Bronchial epithelial cell (primary cell): Measurements from ENCODE around the gene LCN10. TPM values are rescaled to one million over a fixed set of nuclear protein-coding genes. Genes with fewer than 3 reads are reported as not detected.
"Not testable (repeated sequence)": the region's sequence is repeated elsewhere in the genome, so short reads cannot be mapped to it uniquely, and the experiment has no call there.

Source experiments
- DNase-seq: peaks from one replicate; pipeline ENCODE4 v3.0.0-alpha.2; 2010; ENCODE audit warnings: low read depth
- FAIRE-seq: peaks from 2 replicates; lab custom pipeline; 2011; peaks lifted over from hg19 to GRCh38; lab: Jason Lieb, UNC
- H3K27me3 ChIP-seq: 2 replicates; pipeline ENCODE4 v1.5.1; 2011; ENCODE audit warnings: low read length; ENCODE audit not compliant: control insufficient read depth, insufficient read depth
- H3K36me3 ChIP-seq: 2 replicates; pipeline ENCODE4 v1.5.1; 2011; ENCODE audit warnings: low read length; ENCODE audit not compliant: control insufficient read depth, insufficient read depth
- H3K4me3 ChIP-seq: 2 replicates; pipeline ENCODE4 v1.5.1; 2011; ENCODE audit warnings: mild to moderate bottlenecking, low read depth, low read length, control low read depth
- CTCF ChIP-seq: IDR thresholded peaks from 2 replicates; pipeline ENCODE4 v1.5.1; 2011; ENCODE audit warnings: mild to moderate bottlenecking, moderate library complexity, low read length, control low read depth, inconsistent platforms; ENCODE audit not compliant: insufficient read depth, severe bottlenecking
- total RNA-seq: library from RNA; depleted of rRNA; stranded (reverse); fragments of >200 nt; gene quantifications from 2 replicates; pipeline ENCODE4 v1.2.1, GENCODE V29; 2014

LCN10 gene
- total RNA-seq, 1 donor from 2014 or later: not detected

GRCh38 chr9:136714096-136714892 is 28.4 kb downstream of the LCN10 start:
- TF ChIP-seq CTCF: no peak
- DNase-seq (no peak), FAIRE-seq (no peak)
- no peaks in the 10 kb centered on the region for H3K36me3 ChIP-seq
- no peak overlapping the region for H3K4me3 ChIP-seq
- H3K27me3 ChIP-seq: peaks cover 7% of the 10 kb centered on the region

GRCh38 chr9:136713550-136713949 is 29.2 kb downstream of the LCN10 start:
- no peak for FAIRE-seq
- H3K4me3 ChIP-seq: no peak overlapping the region
- no peak for TF ChIP-seq CTCF
- DNase-seq: no peak
- no peaks in the 10 kb centered on the region for H3K36me3 ChIP-seq
- peaks cover 7% of the 10 kb centered on the region for H3K27me3 ChIP-seq

GRCh38 chr9:136712690-136713544 is 29.8 kb downstream of the LCN10 start:
- no peak for FAIRE-seq
- peak overlapping the region; percentile 17 for H3K4me3 ChIP-seq
- H3K36me3 ChIP-seq: no peaks in the 10 kb centered on the region
- TF ChIP-seq CTCF: no peak
- peaks cover 7% of the 10 kb centered on the region for H3K27me3 ChIP-seq
- DNase-seq: no peak

- DNase-seq (no peak), FAIRE-seq (no peak)
- TF ChIP-seq CTCF: no peak
- peak within 1 kb of the TSS; percentile 17 for H3K4me3 ChIP-seq
- H3K27me3 ChIP-seq: peaks cover 7% of the 10 kb centered on the region
- H3K36me3 ChIP-seq: no peaks in the 10 kb centered on the region
Observed at GRCh38 chr9:136711751-136712689, 30.7 kb downstream of the LCN10 start, which contains the start of gene DIPK1B. TSS of gene DIPK1B (plus strand) at chr9:136712572. CDS start at chr9:136712666, 94 bp downstream.

GRCh38 chr9:136711219-136711648 is 31.5 kb downstream of the LCN10 start:
- FAIRE-seq, H3K27me3 ChIP-seq, H3K4me3 ChIP-seq, H3K36me3 ChIP-seq: not testable (repeated sequence)
- DNase-seq: peak; percentile 31
